ENCODE measurements around the gene E2F1. TPM values are rescaled to one million over a fixed set of nuclear protein-coding genes. Genes with fewer than 3 reads are reported as not detected.

Gene E2F1, protein sequence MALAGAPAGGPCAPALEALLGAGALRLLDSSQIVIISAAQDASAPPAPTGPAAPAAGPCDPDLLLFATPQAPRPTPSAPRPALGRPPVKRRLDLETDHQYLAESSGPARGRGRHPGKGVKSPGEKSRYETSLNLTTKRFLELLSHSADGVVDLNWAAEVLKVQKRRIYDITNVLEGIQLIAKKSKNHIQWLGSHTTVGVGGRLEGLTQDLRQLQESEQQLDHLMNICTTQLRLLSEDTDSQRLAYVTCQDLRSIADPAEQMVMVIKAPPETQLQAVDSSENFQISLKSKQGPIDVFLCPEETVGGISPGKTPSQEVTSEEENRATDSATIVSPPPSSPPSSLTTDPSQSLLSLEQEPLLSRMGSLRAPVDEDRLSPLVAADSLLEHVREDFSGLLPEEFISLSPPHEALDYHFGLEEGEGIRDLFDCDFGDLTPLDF
- total RNA-seq (10 to 100 TPM in 2 of 5 donors, 1 to 10 TPM in 3; 2.3 to 24.9 (median 4.2) TPM), polyA plus RNA-seq (1 to 10 TPM; 2.3 to 8.1 (median 4.9) TPM)
- long read RNA-seq, donor 1, partial matches to known transcripts, result 0 of 1 reads
- long read RNA-seq, donor 1, other reads (novel, unspliced or antisense), result 0 of 1 reads
- long read RNA-seq, donor 2, partial matches to known transcripts, result 0 of 4 reads
- long read RNA-seq, donor 2, other reads (novel, unspliced or antisense), result 0 of 4 reads
- long read RNA-seq, donor 3, partial matches to known transcripts, result 0 of 2 reads
- long read RNA-seq, donor 3, other reads (novel, unspliced or antisense), result 0 of 2 reads
- long read RNA-seq, donor 4, result 0 reads
- long read RNA-seq, donor 5, result 0 reads
- long read RNA-seq, donor 6, transcript E2F1-201 (7 exons, 2,503 nt), result major isoform, 6 of 6 reads
- long read RNA-seq, donor 6, partial matches to known transcripts, result 0 of 6 reads
- long read RNA-seq, donor 6, other reads (novel, unspliced or antisense), result 0 of 6 reads
- long read RNA-seq, donor 7, partial matches to known transcripts, result 0 of 2 reads
- long read RNA-seq, donor 7, other reads (novel, unspliced or antisense), result 0 of 2 reads
- long read RNA-seq, donor 8, partial matches to known transcripts, result 0 of 1 reads
- long read RNA-seq, donor 8, other reads (novel, unspliced or antisense), result 0 of 1 reads
- long read RNA-seq, donor 9, partial matches to known transcripts, result 0 of 1 reads
- long read RNA-seq, donor 9, other reads (novel, unspliced or antisense), result 0 of 1 reads
- long read RNA-seq, donor 10, result 0 reads

DNA sequence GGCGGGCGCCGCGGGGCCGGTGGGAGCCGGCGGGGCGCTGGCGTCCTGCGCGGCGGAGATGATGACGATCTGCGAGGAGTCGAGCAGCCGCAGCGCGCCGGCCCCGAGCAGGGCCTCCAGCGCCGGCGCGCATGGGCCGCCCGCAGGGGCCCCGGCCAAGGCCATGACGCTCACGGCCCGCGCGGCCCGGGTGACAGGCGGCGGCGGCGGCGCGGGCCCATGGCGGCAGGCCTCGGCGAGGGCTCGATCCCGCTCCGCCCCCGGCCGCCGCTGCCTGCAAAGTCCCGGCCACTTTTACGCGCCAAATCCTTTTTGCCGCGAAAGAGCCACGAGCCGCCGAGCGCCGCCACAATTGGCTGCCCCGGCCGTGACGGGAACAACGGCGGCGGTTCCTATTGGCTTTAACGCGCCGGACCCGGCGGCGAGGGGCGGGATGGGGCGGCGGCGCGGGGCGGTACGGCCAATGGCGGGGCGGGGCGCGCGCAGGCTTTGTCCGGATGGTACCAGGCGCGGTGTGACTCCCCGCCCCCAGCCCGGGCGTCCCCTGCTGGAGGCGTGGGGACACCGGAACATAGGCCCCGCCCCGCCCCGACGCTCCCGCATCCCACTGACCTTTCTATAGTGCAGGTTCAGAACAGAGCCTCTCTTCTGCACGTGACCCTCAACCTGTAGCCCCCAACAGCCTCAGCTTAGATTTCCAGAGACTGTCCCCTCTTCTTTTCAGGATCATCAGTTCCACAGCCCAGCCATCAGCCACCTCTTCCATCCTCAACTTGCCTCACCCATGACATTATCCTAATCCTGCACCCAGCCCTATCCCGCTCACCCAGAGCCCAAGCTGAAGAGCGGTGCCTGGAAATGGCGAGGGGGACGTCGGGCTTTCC, at the start of gene E2F1:
Gene E2F1 (minus strand): TSS at position 286 of the 884 bp plus-strand sequence. CDS start 121 bp downstream, at position 165.
- TF ChIP-seq EP300 (IDR thresholded peaks at IDR 0.05) (no peak), POLR2A (IDR thresholded peaks at IDR 0.05) (no peak), POLR2AphosphoS5 (IDR thresholded peaks at IDR 0.05) (peak in 1 of 3 donors; percentile 40)
- TF ChIP-seq, protein P1, sequence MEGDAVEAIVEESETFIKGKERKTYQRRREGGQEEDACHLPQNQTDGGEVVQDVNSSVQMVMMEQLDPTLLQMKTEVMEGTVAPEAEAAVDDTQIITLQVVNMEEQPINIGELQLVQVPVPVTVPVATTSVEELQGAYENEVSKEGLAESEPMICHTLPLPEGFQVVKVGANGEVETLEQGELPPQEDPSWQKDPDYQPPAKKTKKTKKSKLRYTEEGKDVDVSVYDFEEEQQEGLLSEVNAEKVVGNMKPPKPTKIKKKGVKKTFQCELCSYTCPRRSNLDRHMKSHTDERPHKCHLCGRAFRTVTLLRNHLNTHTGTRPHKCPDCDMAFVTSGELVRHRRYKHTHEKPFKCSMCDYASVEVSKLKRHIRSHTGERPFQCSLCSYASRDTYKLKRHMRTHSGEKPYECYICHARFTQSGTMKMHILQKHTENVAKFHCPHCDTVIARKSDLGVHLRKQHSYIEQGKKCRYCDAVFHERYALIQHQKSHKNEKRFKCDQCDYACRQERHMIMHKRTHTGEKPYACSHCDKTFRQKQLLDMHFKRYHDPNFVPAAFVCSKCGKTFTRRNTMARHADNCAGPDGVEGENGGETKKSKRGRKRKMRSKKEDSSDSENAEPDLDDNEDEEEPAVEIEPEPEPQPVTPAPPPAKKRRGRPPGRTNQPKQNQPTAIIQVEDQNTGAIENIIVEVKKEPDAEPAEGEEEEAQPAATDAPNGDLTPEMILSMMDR (IDR thresholded peaks at IDR 0.05), result peak in 5 of 7 experiments; percentile 11 to 73 (median 26)
- 2 to 7% (median 3%) methylated on average over 29 to 99 of the region's 101 CpGs for WGBS, 5 donors
- no peaks in the 10 kb centered on the region for H3K9me3 ChIP-seq
- H3K27ac ChIP-seq, result peak within 1 kb of the TSS; percentile 47 to 84 (median 59)
- no peaks in the 10 kb centered on the region for H3K36me3 ChIP-seq
- intact Hi-C loops (cut with DNase I; ENCODE audit: low total_unique reads), result no loop called here
- peaks cover 12 to 33% (median 23%) of the 10 kb centered on the region in 4 donors for H3K4me1 ChIP-seq
- no peaks in the 10 kb centered on the region for H3K27me3 ChIP-seq
- peak; percentile 98 for DNase-seq
- peak within 1 kb of the TSS; percentile 44 to 57 (median 48) for H3K4me3 ChIP-seq

DNA sequence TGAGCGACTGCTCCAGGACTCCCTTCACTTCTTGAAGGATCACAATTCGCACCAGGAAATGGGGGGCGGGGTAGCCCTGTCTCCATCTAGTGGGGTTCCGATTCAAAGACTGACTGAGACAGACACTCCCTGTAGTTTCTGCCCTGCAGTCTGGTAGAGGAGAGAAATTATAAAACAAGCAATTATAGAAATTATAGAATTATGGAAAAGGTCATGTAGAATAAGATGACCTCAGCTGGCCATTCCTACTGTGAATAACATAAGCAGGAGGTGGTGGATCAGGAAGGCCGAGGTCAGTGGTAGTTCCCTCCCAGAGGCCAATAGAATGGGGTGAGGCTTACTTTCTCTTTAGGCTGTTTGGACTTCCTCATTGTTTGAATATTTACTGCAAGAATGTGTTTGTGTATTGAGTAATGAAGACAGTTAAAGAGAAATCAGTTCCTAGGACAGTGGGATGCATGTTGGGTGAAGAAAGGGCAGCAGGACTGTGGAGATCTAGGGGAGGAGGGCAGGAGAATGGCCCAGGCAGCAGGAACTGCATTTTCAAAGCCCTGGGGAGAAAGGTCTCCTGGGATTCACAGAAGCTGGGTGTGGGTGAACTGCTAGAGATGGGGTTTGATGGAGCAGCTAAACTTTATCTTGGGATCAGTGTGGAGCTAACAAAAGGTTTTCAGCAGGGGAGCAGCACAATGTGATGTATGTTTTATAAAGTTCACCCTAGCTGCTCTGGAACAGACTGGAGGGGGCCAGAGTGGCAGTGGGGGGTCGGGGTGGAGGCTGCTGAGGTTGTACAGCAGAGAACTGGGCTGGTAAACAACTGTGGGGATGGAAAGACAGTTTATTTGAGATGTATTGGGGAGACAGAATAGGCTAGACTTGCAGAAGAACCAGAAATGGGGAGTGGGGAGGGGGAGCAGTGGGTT, 47.7 kb upstream of the E2F1 start:
- TF ChIP-seq, protein P1 (IDR thresholded peaks at IDR 0.05), result no peak
- TF ChIP-seq POLR2AphosphoS5 (IDR thresholded peaks at IDR 0.05) (peak in 2 of 3 donors; percentile 14 to 47), EP300 (IDR thresholded peaks at IDR 0.05) (no peak), POLR2A (IDR thresholded peaks at IDR 0.05) (no peak)
- DNase-seq, result peak; percentile 32 to 75
- Histone ChIP-seq H3K4me1 (peaks cover 23 to 33% (median 30%) of the 10 kb centered on the region in 4 donors), H3K9me3 (peaks cover 13 to 25% (median 21%) of the 10 kb centered on the region in 4 donors), H3K27ac (peak overlapping the region; percentile 89 to 97 (median 95)), H3K4me3 (no peak overlapping the region), H3K27me3 (no peaks in the 10 kb centered on the region), H3K36me3 (peaks cover 0 to 9% (median 0%) of the 10 kb centered on the region in 4 donors)
- 45 to 71% (median 59%) methylated on average over 6 of the region's 6 CpGs for WGBS, 5 donors
- intact Hi-C loops (cut with DNase I; ENCODE audit: low total_unique reads), result no loop called here

DNA sequence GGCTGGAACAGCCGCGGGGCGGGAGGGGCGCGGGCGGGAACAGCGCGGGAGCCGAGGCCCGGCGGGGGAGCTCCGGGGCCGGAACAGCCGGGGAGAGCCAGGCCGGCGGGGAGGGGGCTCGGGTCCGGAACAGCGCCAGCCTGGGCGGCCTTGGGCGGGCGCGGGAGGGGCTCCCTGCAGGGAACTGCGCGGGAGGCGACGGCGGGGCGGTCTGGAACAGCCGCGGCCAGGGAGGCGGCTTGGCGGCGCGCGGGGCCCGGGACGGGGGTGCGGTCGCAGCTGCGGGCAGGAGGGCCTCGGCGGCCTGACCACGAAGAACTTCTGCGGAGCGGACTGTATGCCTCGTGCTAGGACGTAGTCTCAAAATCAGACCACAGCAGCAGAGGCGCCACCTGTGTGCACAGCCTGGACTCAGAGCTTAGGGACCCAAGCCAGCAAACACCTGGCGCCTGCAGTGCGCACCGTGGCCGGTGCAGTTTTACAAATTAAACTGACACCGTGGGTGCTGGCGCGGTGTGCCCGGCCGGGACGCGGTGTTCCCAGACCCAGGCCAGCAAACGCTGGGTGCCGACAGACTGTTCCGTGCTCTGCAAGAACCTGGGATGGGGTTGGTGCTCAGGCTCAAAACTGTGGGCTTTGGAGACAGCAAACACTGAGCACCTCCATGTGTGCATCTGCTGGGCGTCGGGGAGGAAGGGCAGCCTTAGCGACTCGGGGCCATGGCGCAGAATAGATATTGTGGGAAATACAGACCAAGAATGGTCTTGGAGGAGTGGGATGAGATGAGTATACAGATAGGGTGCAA, 46.2 kb upstream of the E2F1 start:
- WGBS, 5 donors, result 1 to 2% (median 2%) methylated on average over 23 to 68 of the region's 68 CpGs
- H3K27ac ChIP-seq, result peak overlapping the region; percentile 89 to 97 (median 95)
- intact Hi-C loops (cut with DNase I; ENCODE audit: low total_unique reads), result no loop called here

More for the DNA sequence above, 46.2 kb upstream of the E2F1 start:
- H3K4me3 ChIP-seq, result peak overlapping the region; percentile 52 to 64 (median 59)
- peaks cover 13 to 20% (median 14%) of the 10 kb centered on the region in 4 donors for H3K9me3 ChIP-seq
- peaks cover 0 to 9% (median 0%) of the 10 kb centered on the region in 4 donors for H3K36me3 ChIP-seq
- no peaks in the 10 kb centered on the region for H3K27me3 ChIP-seq
- peak; percentile 90 to 96 for DNase-seq
- H3K4me1 ChIP-seq, result peaks cover 23 to 33% (median 30%) of the 10 kb centered on the region in 4 donors
- TF ChIP-seq EP300 (IDR thresholded peaks at IDR 0.05) (peak; percentile 9), POLR2AphosphoS5 (IDR thresholded peaks at IDR 0.05) (peak in 1 of 3 donors; percentile 35), POLR2A (IDR thresholded peaks at IDR 0.05) (no peak)
- TF ChIP-seq, protein P1 (IDR thresholded peaks at IDR 0.05), result peak in 1 of 7 experiments; percentile 38

Measured in stomach (tissue), 19 donors.